Activated naive CD8-positive, alpha-beta T cell treated with anti-CD3 and anti-CD28 coated beads, Interleukin-2, amount 50 U/mL, for 24 hours (primary cell): Measurements from ENCODE around the gene UBXN6.
A peak's percentile ranks its signal among the peaks of the same experiment; 100 is the strongest.

Source experiments
- ATAC-seq: fragments of 150-1000 bp; cut with Tn5 transposase; one replicate; pipeline ENCODE4 v1.10.0; 2021
- DNase-seq: peaks from one replicate; pipeline ENCODE4 v3.0.0; 2021
- H3K27ac Mint-ChIP-seq: one replicate; pipeline ENCODE4 v1.8.0; 2021; ENCODE audit warnings: mild to moderate bottlenecking, mixed read lengths
- H3K27me3 Mint-ChIP-seq: one replicate; pipeline ENCODE4 v1.8.0; 2021; ENCODE audit warnings: mixed read lengths
- H3K36me3 Mint-ChIP-seq: one replicate; pipeline ENCODE4 v1.8.0; 2021; ENCODE audit warnings: low read depth, mixed read lengths
- H3K4me1 Mint-ChIP-seq: one replicate; pipeline ENCODE4 v1.8.0; 2021; ENCODE audit warnings: mixed read lengths
- H3K4me3 Mint-ChIP-seq: one replicate; pipeline ENCODE4 v1.8.0; 2021; ENCODE audit warnings: mild to moderate bottlenecking, moderate library complexity, mixed read lengths
- H3K9me3 Mint-ChIP-seq: one replicate; pipeline ENCODE4 v1.8.0; 2021; ENCODE audit warnings: mixed read lengths

UBXN6 gene

GRCh38 chr19:4428326-4428975 lies 29.1 kb downstream of the UBXN6 start:
- Mint-ChIP-seq H3K4me1 (peaks cover 3% of the 10 kb centered on the region), H3K36me3 (peaks cover 44% of the 10 kb centered on the region)
- no peak for DNase-seq

GRCh38 chr19:4425537-4425936 lies 32.1 kb downstream of the UBXN6 start:
- Mint-ChIP-seq H3K9me3 (no peaks in the 10 kb centered on the region), H3K4me3 (no peak overlapping the region), H3K27me3 (no peaks in the 10 kb centered on the region), H3K27ac (no peak overlapping the region), H3K4me1 (no peaks in the 10 kb centered on the region), H3K36me3 (peaks cover 41% of the 10 kb centered on the region)
- no peak for DNase-seq
- ATAC-seq = no peak

More at GRCh38 chr19:4428326-4428975, 29.1 kb downstream of the UBXN6 start:
- Mint-ChIP-seq H3K9me3 (no peaks in the 10 kb centered on the region), H3K27ac (no peak overlapping the region), H3K27me3 (no peaks in the 10 kb centered on the region), H3K4me3 (no peak overlapping the region)
- ATAC-seq = no peak

- Mint-ChIP-seq H3K9me3 (no peaks in the 10 kb centered on the region), H3K4me1 (no peaks in the 10 kb centered on the region), H3K36me3 (peaks cover 32% of the 10 kb centered on the region), H3K27ac (no peak overlapping the region), H3K27me3 (no peaks in the 10 kb centered on the region), H3K4me3 (no peak overlapping the region)
- DNase-seq = no peak
- no peak for ATAC-seq
These were observed 34.0 kb downstream of the UBXN6 start for GRCh38 chr19:4423416-4424126.

GRCh38 chr19:4416268-4416667 lies 41.3 kb downstream of the UBXN6 start:
- no peaks in the 10 kb centered on the region for H3K9me3 Mint-ChIP-seq
- H3K27ac Mint-ChIP-seq = no peak overlapping the region
- peaks cover 49% of the 10 kb centered on the region for H3K36me3 Mint-ChIP-seq
- ATAC-seq (no peak), DNase-seq (no peak)
- no peaks in the 10 kb centered on the region for H3K27me3 Mint-ChIP-seq
- H3K4me1 Mint-ChIP-seq = no peaks in the 10 kb centered on the region
- H3K4me3 Mint-ChIP-seq = no peak overlapping the region

GRCh38 chr19:4415352-4415751 lies 42.2 kb downstream of the UBXN6 start:
- Mint-ChIP-seq H3K9me3 (no peaks in the 10 kb centered on the region), H3K27ac (no peak overlapping the region), H3K36me3 (peaks cover 47% of the 10 kb centered on the region), H3K4me1 (no peaks in the 10 kb centered on the region), H3K27me3 (no peaks in the 10 kb centered on the region), H3K4me3 (no peak overlapping the region)
- ATAC-seq (no peak), DNase-seq (no peak)

- no peaks in the 10 kb centered on the region for H3K4me1 Mint-ChIP-seq
- H3K27ac Mint-ChIP-seq = no peak overlapping the region
- peaks cover 49% of the 10 kb centered on the region for H3K36me3 Mint-ChIP-seq
These were observed 42.7 kb downstream of the UBXN6 start for GRCh38 chr19:4414800-4415321.

GRCh38 chr19:4414144-4414799 lies 43.3 kb downstream of the UBXN6 start:
- H3K36me3 Mint-ChIP-seq = peaks cover 50% of the 10 kb centered on the region
- peak overlapping the region; percentile 4 for H3K27ac Mint-ChIP-seq
- H3K4me3 Mint-ChIP-seq = no peak overlapping the region
- no peaks in the 10 kb centered on the region for H3K9me3 Mint-ChIP-seq
- no peaks in the 10 kb centered on the region for H3K27me3 Mint-ChIP-seq
- ATAC-seq (no peak), DNase-seq (no peak)
- H3K4me1 Mint-ChIP-seq = no peaks in the 10 kb centered on the region

More at GRCh38 chr19:4414800-4415321, 42.7 kb downstream of the UBXN6 start:
- no peak for ATAC-seq
- no peaks in the 10 kb centered on the region for H3K9me3 Mint-ChIP-seq
- H3K4me3 Mint-ChIP-seq = no peak overlapping the region
- H3K27me3 Mint-ChIP-seq = no peaks in the 10 kb centered on the region
- no peak for DNase-seq

- ATAC-seq (no peak), DNase-seq (no peak)
- Mint-ChIP-seq H3K4me1 (no peaks in the 10 kb centered on the region), H3K27me3 (no peaks in the 10 kb centered on the region), H3K9me3 (no peaks in the 10 kb centered on the region), H3K36me3 (peaks cover 57% of the 10 kb centered on the region), H3K27ac (no peak overlapping the region), H3K4me3 (no peak overlapping the region)
These were observed 44.0 kb downstream of the UBXN6 start for GRCh38 chr19:4413588-4413987.

- Mint-ChIP-seq H3K27ac (no peak overlapping the region), H3K9me3 (no peaks in the 10 kb centered on the region), H3K4me3 (no peak overlapping the region), H3K36me3 (peaks cover 68% of the 10 kb centered on the region), H3K27me3 (no peaks in the 10 kb centered on the region), H3K4me1 (peaks cover 12% of the 10 kb centered on the region)
- ATAC-seq = no peak
- DNase-seq = no peak
These were observed 48.3 kb downstream of the UBXN6 start for GRCh38 chr19:4409123-4409933.

GRCh38 chr19:4406626-4407025 lies 51.0 kb downstream of the UBXN6 start:
- H3K36me3 Mint-ChIP-seq = peaks cover 51% of the 10 kb centered on the region
- ATAC-seq = no peak
- H3K27ac Mint-ChIP-seq = no peak overlapping the region
- no peak for DNase-seq
- H3K27me3 Mint-ChIP-seq = no peaks in the 10 kb centered on the region
- H3K4me1 Mint-ChIP-seq = peaks cover 31% of the 10 kb centered on the region
- no peak overlapping the region for H3K4me3 Mint-ChIP-seq
- H3K9me3 Mint-ChIP-seq = no peaks in the 10 kb centered on the region

GRCh38 chr19:4405977-4406376 lies 51.6 kb downstream of the UBXN6 start:
- ATAC-seq = no peak
- Mint-ChIP-seq H3K4me3 (no peak overlapping the region), H3K27ac (no peak overlapping the region)

GRCh38 chr19:4403005-4403761 lies 54.4 kb downstream of the UBXN6 start:
- peaks cover 50% of the 10 kb centered on the region for H3K4me1 Mint-ChIP-seq
- H3K4me3 Mint-ChIP-seq = peak overlapping the region; percentile 94
- H3K36me3 Mint-ChIP-seq = peaks cover 36% of the 10 kb centered on the region

More at GRCh38 chr19:4405977-4406376, 51.6 kb downstream of the UBXN6 start:
- Mint-ChIP-seq H3K4me1 (peaks cover 38% of the 10 kb centered on the region), H3K36me3 (peaks cover 48% of the 10 kb centered on the region), H3K9me3 (no peaks in the 10 kb centered on the region), H3K27me3 (no peaks in the 10 kb centered on the region)
- DNase-seq = no peak

GRCh38 chr19:4402171-4403004 lies 55.2 kb downstream of the UBXN6 start, which contains the start of gene CHAF1A:
Gene CHAF1A (plus strand): TSS chr19:4402640. CDS start chr19:4402763, 123 bp downstream.
- ATAC-seq (peak; percentile 95), DNase-seq (peak; percentile 99)
- H3K36me3 Mint-ChIP-seq = peaks cover 31% of the 10 kb centered on the region
- peak within 1 kb of the TSS; percentile 94 for H3K27ac Mint-ChIP-seq
- no peaks in the 10 kb centered on the region for H3K27me3 Mint-ChIP-seq
- H3K4me1 Mint-ChIP-seq = peaks cover 53% of the 10 kb centered on the region
- H3K9me3 Mint-ChIP-seq = no peaks in the 10 kb centered on the region
- peak within 1 kb of the TSS; percentile 94 for H3K4me3 Mint-ChIP-seq

More at GRCh38 chr19:4403005-4403761, 54.4 kb downstream of the UBXN6 start:
- DNase-seq (no peak), ATAC-seq (no peak)
- Mint-ChIP-seq H3K27me3 (no peaks in the 10 kb centered on the region), H3K27ac (peak overlapping the region; percentile 94), H3K9me3 (no peaks in the 10 kb centered on the region)
